GM19452 (cell line): ENCODE results near the gene LRRN4.
A peak's percentile ranks its signal among the peaks of the same experiment; 100 is the strongest.
"Not testable (repeated sequence)": the region's sequence is repeated elsewhere in the genome, so short reads cannot be mapped to it uniquely, and the experiment has no call there.

Source experiments
- ATAC-seq: cut with Tn5 transposase; IDR thresholded peaks from one replicate; pipeline ENCODE4 v1.9.1; 2021; ENCODE audit not compliant: unreplicated experiment

LRRN4 gene

DNA sequence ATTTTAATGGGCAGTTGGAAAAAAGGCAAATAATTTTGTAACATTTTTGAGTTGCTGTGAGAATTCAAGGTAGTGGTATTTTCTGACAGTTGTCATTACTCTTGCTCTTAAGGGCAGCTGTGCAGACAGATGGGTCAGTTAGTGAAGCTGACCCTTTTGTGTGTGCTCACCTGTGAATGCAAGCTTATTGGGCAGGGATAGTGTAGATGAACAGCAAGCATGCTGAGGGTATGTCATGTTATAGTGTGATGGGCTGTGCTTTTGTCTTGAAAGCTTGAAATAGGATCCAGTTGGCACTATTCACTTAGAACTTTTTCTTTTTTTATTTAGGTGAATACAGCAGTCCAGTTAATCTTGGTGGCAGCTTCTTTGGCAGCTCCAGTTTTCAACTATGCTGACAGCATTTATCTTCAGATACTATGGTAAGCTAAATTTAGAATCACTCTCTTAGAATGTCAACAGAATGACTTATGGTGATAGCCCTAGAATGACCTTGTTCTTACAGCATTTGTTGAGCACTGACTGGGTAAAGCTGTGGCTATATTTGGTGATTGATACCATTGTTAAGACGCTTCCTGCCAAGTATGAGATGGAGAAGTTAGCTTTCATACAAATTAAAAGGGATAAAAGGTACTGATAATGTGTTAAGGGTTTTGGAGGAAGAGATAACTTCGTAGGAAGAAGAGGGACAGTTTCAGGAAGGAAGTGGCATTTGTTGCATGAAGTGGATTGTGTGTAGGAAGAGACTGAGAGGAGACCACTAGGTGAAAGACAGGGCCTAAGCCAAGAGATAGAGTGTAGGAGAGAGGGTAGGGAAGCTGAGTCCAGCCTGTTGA is 19.5 kb downstream of the LRRN4 start:
- ATAC-seq: no peak

DNA sequence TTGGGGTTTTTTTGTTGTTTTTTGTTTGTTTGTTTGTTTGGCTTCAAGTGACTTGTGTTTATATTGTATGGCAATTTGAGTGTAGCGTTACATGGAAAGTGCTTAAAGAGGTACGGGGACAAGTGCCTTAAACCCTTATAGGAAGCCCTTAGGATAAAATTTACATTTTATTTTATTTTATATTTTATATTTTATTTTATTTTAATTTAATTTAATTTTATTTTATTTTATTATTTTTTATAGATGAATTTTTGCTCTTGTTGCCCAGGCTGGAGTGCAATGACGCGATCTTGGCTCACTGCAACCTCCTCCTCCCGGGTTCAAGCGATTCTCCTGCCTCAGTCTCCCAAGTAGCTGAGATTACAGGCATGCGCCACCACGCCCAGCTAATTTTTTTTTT is 21.0 kb downstream of the LRRN4 start:
- not testable (repeated sequence) for ATAC-seq

GRCh38 chr20:6030453-6031080 is 23.3 kb downstream of the LRRN4 start:
- no peak for ATAC-seq

GRCh38 chr20:6029538-6029937 is 24.3 kb downstream of the LRRN4 start:
- ATAC-seq: no peak

GRCh38 chr20:6028818-6029217 is 25.0 kb downstream of the LRRN4 start:
- no peak for ATAC-seq

DNA sequence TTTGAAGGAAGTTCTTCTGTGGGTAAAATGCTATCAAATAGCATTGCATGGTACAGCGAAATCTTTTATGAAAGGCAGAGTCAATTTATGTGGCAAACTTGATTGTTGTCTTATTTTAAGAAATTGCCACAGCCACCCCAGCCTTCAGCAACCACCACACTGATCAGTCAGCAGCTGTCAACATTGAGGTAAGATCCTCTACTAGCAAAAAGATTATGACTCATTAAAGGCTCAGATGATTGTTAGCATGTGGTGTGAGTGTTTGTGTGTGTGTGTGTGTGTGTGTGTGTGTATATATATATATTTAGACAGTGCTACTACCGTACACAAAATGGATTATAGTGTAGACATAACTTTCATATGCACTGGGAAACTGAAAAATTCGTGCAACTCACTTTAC is 27.8 kb downstream of the LRRN4 start:
- no peak for ATAC-seq

- ATAC-seq: no peak
Observed at GRCh38 chr20:6024768-6025167, 29.1 kb downstream of the LRRN4 start.

DNA sequence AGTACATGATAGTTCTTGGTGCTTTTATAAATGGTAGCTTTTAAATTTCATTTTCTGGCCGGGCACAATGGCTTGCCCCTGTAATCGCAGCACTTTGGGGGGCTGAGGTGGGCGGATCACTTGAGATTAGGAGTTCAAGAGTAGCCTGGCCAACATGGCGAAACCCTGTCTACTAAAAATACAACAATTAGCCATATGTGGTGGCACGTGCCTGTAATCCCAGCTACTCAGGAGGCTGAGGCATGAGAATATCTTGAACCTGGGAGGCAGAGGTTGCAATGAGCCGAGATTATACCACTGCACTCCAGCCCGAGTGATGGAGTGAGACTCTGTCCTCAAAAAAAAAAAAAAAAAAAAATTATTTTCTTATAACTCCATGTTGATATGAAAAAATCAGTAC is 36.0 kb downstream of the LRRN4 start:
- ATAC-seq: no peak

- no peak for ATAC-seq
Observed at GRCh38 chr20:6017467-6017866, 36.4 kb downstream of the LRRN4 start.

DNA sequence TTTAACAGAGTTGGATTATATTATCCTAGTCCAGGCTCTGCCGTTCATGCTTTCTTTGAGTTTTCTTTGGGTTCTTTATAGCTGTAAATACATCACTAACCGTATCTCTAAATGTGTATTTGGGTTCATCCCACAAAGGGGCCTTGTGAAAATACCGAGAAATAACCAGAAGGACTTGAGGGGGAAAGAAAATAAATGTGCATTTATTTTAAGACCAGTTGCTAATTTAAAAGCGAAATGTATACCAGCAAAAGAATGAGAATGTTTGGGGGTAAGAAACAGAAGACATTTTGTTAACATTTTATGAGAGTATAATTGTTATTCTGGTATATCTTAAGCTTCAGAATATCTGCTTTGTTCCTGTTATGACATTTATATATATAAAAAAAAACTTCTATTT is 38.9 kb downstream of the LRRN4 start:
- no peak for ATAC-seq

DNA sequence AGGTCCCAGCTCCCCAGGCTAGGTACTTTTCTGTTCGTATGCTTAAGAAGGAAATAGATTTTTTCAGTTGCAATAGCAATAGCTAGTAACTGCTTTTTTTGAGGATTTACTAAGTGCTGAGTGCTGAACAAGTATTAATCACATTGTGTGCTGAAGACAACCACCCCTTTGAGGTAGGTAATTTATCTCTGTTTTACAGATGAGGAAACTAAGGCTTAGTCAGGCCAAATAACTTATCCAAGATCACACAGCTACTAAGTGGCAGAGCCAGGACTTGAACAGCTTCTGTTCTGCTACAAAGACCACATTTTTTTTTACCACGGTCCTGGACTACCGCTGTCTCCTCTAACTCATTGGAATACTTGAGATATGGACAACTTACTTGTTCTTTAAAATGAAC is 39.8 kb downstream of the LRRN4 start:
- no peak for ATAC-seq

- no peak for ATAC-seq
Observed at GRCh38 chr20:6012179-6012578, 41.7 kb downstream of the LRRN4 start.

DNA sequence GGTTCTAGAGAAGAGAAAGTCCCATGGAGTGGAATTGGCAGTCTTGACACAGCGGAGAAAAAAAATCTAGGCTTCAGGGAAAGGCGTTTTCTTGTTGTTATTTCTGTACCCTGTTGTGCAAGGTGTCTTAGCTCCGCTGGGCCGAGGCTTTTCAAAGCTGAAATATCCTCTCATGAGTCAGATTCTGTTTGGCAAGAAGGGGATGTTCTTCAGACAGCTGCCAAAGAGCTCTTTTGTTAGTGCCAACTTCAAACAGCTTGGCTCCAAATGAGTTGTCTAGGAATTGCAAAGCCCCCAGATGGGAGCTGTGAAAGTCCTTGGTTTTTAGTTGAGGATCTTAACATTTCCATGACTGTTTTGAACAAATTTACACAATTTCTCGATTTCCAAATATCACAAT is 45.6 kb downstream of the LRRN4 start:
- ATAC-seq: no peak

GRCh38 chr20:6007529-6008103 is 46.2 kb downstream of the LRRN4 start:
- no peak for ATAC-seq

- ATAC-seq: no peak
Observed at GRCh38 chr20:6007094-6007528, 46.7 kb downstream of the LRRN4 start.

DNA sequence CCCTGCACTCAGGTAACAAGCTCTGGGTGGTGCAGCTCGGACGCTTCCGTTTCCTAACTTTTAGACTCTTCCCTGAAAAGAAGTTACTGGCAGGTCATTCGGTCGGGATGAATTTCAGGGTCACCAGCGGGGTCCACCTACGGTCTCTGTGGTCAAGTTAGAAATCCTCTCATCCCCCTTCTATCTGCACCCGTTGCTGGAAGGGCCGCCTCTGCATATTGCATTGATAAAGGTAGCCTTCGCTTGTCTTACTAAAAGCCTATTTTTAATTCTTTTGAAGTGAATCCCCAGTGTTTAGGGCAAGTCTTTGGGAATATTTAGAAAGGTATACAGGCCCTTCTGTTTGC is 47.3 kb downstream of the LRRN4 start:
- ATAC-seq: no peak

- ATAC-seq: no peak
Observed at GRCh38 chr20:6000871-6001270, 53.0 kb downstream of the LRRN4 start.

DNA sequence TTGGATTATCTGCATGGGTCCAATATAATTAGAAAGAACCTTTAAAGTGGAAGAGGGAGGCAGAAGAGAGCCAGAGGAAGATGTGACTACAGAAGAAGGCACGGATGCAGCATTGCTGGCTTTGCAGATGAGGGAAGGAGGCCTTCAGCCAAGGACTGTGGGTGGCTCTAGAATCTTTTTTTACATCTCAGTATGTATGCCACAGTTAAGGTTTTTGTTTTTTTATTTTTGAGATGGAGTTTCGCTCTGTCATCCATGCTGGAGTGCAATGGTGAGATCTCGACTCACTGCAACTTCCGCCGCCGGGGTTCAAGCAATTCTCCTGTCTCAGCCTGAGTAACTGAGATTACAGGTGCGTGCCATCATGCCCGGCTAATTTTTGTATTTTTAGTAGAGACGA is 54.1 kb downstream of the LRRN4 start:
- ATAC-seq: no peak

DNA sequence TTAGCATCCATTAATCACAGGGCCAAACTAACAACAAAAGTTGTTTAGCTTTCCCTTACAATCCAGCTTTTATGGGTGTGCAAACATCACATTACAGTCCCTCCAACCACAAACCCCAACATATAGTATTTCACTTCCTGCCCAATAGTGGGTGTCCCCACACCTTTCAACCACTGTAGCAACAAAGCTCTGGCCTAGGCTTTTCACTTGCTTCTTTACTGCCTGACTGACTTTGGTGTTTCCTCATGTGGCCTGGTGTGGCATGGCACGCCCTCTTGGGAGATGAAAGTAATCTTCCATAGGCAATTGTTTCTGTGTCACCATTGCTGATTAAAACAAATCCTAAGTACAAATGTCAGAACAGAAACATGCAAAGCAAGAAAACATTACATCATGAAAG is 57.1 kb downstream of the LRRN4 start:
- peak; percentile 94 for ATAC-seq

- ATAC-seq: no peak
Observed at GRCh38 chr20:5991623-5992441, 62.0 kb downstream of the LRRN4 start.

GRCh38 chr20:5990946-5991345 is 62.9 kb downstream of the LRRN4 start:
- no peak for ATAC-seq
